Measurements from ENCODE around the gene KDM4F.

DNA sequence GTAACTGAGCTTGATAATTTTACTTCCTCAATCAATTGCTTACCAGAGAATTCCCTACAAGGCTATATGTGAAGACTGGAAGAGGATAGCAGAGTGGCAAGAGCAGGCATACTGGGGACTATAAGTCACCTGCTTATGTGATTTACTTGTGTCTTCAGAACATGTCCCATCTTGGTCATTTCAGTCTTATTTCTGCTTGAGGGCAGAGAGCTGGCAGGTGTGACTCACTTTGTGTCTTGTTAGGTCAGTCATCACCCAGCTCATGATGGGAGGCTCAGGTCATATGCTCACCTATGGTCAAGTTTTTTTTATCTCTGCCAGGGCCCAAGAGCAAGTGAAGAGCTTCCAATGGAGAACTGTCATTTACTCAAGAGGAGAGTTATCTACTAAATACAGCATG, 23.7 kb downstream of the KDM4F start:
- TF ChIP-seq ZNF70 (CRISPR knock-in tag; IDR thresholded peaks at IDR 0.05): no peak
- no peak for TF ChIP-seq ESRRG (CRISPR knock-in tag; IDR thresholded peaks at IDR 0.05)
- TF ChIP-seq ZC3H10 (CRISPR knock-in tag; IDR thresholded peaks at IDR 0.05): no peak
- TF ChIP-seq ZNF565 (CRISPR knock-in tag; conservative IDR thresholded peaks at IDR 0.05; ENCODE audit: low read depth): no peak
- no peak for TF ChIP-seq ZFP3 (CRISPR knock-in tag; IDR thresholded peaks at IDR 0.05)
- no peak for TF ChIP-seq RARB (CRISPR knock-in tag; IDR thresholded peaks at IDR 0.05)
- TF ChIP-seq ARNTL (CRISPR knock-in tag; IDR thresholded peaks at IDR 0.05; ENCODE audit: borderline replicate concordance, low read depth): no peak
- TF ChIP-seq OSR1 (CRISPR knock-in tag; IDR thresholded peaks at IDR 0.05): no peak
